ENCODE data around the gene NUP210. TPM values are rescaled to one million over a fixed set of nuclear protein-coding genes. Genes with fewer than 3 reads are reported as not detected.

NUP210 gene
- total and polyA plus RNA-seq, 2 experiments from 2014 or later = 13.8 to 73.9 TPM

DNA sequence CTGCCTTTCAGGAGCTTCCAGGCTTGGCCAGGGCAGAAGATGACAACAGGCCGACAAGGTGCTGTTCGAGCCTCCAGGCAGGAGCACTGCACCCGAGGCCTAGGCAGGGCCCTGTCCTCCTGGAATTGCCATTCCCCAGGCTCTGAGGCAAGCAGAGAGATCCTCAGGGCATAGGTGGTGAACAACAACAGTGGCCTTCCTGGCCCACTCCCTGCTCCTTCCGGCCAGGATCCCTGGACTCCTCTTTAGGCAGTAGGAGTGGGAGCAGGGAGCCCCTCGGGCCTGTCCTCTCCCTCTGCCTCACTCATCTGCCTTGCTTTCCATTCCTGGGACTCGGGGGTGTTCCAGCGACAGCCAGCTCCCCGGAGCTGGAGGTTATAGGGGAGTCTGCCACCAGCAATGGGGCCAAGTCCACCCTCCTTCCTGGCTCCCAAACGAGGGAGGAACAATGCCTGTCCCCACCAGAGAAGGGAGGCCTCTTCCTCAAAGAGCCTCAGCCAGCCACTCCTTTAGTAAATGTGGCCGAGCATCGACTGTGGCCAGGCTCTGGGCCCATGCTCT, 135.0 kb downstream of the NUP210 start:
- Mint-ChIP-seq H3K4me3 (no peak overlapping the region), H3K4me1 (peaks cover 14% of the 10 kb centered on the region), H3K27me3 (ENCODE audit: insufficient read depth, low read depth, poor library complexity) (peaks cover 30% of the 10 kb centered on the region)

More for the DNA sequence above, 135.0 kb downstream of the NUP210 start:
- Histone ChIP-seq H3K4me2 (no peak overlapping the region), H3K36me3 (ENCODE audit: insufficient read depth) (no peaks in the 10 kb centered on the region), H3K27ac (ENCODE audit: low read depth) (no peak overlapping the region), H3F3A (replicated peaks; ENCODE audit: low read depth) (no peaks in the 10 kb centered on the region), H3K9me2 (ENCODE audit: insufficient read depth) (no peaks in the 10 kb centered on the region), H3K27me3 (ENCODE audit: insufficient read depth) (peaks cover 29% of the 10 kb centered on the region), H2AFZ (no peak overlapping the region), H3K79me2 (replicated peaks; ENCODE audit: insufficient read depth) (no peaks in the 10 kb centered on the region), H4K20me1 (replicated peaks; ENCODE audit: insufficient read depth) (no peaks in the 10 kb centered on the region), H3K4me1 (ENCODE audit: insufficient read depth) (peaks cover 5% of the 10 kb centered on the region), H3K4me3 (no peak overlapping the region)
- DNase-seq (ENCODE audit: low spot score) = no peak
- Mint-ChIP-seq H3K36me3 (ENCODE audit: low read depth) (peaks cover 13% of the 10 kb centered on the region), H3K9me3 (peaks cover 20% of the 10 kb centered on the region), H3K27ac (no peak overlapping the region)
- ATAC-seq = no peak
- no peak for TF ChIP-seq EZH2phosphoT487 (IDR thresholded peaks at IDR 0.05; ENCODE audit: unreplicated experiment)
- TF ChIP-seq NANOG (IDR thresholded peaks at IDR 0.05; ENCODE audit: borderline replicate concordance) = no peak
- no peak for TF ChIP-seq EZH2 (IDR thresholded peaks at IDR 0.05; ENCODE audit: low read depth, unreplicated experiment)
- no peak for TF ChIP-seq JUNB (IDR thresholded peaks at IDR 0.05; ENCODE audit: unreplicated experiment)
- TF ChIP-seq ZNF331 (CRISPR knock-in tag; IDR thresholded peaks at IDR 0.05; ENCODE audit: low read depth) = no peak
- TF ChIP-seq CREB1 (CRISPR knock-in tag; IDR thresholded peaks at IDR 0.05; ENCODE audit: low read depth) = no peak
- TF ChIP-seq, protein P1, sequence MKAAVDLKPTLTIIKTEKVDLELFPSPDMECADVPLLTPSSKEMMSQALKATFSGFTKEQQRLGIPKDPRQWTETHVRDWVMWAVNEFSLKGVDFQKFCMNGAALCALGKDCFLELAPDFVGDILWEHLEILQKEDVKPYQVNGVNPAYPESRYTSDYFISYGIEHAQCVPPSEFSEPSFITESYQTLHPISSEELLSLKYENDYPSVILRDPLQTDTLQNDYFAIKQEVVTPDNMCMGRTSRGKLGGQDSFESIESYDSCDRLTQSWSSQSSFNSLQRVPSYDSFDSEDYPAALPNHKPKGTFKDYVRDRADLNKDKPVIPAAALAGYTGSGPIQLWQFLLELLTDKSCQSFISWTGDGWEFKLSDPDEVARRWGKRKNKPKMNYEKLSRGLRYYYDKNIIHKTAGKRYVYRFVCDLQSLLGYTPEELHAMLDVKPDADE (IDR thresholded peaks at IDR 0.05) = no peak
- TF ChIP-seq, protein P2, sequence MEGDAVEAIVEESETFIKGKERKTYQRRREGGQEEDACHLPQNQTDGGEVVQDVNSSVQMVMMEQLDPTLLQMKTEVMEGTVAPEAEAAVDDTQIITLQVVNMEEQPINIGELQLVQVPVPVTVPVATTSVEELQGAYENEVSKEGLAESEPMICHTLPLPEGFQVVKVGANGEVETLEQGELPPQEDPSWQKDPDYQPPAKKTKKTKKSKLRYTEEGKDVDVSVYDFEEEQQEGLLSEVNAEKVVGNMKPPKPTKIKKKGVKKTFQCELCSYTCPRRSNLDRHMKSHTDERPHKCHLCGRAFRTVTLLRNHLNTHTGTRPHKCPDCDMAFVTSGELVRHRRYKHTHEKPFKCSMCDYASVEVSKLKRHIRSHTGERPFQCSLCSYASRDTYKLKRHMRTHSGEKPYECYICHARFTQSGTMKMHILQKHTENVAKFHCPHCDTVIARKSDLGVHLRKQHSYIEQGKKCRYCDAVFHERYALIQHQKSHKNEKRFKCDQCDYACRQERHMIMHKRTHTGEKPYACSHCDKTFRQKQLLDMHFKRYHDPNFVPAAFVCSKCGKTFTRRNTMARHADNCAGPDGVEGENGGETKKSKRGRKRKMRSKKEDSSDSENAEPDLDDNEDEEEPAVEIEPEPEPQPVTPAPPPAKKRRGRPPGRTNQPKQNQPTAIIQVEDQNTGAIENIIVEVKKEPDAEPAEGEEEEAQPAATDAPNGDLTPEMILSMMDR (conservative IDR thresholded peaks at IDR 0.05; ENCODE audit: low read depth in 2 of 2) = no peak
- TF ChIP-seq, protein P3, sequence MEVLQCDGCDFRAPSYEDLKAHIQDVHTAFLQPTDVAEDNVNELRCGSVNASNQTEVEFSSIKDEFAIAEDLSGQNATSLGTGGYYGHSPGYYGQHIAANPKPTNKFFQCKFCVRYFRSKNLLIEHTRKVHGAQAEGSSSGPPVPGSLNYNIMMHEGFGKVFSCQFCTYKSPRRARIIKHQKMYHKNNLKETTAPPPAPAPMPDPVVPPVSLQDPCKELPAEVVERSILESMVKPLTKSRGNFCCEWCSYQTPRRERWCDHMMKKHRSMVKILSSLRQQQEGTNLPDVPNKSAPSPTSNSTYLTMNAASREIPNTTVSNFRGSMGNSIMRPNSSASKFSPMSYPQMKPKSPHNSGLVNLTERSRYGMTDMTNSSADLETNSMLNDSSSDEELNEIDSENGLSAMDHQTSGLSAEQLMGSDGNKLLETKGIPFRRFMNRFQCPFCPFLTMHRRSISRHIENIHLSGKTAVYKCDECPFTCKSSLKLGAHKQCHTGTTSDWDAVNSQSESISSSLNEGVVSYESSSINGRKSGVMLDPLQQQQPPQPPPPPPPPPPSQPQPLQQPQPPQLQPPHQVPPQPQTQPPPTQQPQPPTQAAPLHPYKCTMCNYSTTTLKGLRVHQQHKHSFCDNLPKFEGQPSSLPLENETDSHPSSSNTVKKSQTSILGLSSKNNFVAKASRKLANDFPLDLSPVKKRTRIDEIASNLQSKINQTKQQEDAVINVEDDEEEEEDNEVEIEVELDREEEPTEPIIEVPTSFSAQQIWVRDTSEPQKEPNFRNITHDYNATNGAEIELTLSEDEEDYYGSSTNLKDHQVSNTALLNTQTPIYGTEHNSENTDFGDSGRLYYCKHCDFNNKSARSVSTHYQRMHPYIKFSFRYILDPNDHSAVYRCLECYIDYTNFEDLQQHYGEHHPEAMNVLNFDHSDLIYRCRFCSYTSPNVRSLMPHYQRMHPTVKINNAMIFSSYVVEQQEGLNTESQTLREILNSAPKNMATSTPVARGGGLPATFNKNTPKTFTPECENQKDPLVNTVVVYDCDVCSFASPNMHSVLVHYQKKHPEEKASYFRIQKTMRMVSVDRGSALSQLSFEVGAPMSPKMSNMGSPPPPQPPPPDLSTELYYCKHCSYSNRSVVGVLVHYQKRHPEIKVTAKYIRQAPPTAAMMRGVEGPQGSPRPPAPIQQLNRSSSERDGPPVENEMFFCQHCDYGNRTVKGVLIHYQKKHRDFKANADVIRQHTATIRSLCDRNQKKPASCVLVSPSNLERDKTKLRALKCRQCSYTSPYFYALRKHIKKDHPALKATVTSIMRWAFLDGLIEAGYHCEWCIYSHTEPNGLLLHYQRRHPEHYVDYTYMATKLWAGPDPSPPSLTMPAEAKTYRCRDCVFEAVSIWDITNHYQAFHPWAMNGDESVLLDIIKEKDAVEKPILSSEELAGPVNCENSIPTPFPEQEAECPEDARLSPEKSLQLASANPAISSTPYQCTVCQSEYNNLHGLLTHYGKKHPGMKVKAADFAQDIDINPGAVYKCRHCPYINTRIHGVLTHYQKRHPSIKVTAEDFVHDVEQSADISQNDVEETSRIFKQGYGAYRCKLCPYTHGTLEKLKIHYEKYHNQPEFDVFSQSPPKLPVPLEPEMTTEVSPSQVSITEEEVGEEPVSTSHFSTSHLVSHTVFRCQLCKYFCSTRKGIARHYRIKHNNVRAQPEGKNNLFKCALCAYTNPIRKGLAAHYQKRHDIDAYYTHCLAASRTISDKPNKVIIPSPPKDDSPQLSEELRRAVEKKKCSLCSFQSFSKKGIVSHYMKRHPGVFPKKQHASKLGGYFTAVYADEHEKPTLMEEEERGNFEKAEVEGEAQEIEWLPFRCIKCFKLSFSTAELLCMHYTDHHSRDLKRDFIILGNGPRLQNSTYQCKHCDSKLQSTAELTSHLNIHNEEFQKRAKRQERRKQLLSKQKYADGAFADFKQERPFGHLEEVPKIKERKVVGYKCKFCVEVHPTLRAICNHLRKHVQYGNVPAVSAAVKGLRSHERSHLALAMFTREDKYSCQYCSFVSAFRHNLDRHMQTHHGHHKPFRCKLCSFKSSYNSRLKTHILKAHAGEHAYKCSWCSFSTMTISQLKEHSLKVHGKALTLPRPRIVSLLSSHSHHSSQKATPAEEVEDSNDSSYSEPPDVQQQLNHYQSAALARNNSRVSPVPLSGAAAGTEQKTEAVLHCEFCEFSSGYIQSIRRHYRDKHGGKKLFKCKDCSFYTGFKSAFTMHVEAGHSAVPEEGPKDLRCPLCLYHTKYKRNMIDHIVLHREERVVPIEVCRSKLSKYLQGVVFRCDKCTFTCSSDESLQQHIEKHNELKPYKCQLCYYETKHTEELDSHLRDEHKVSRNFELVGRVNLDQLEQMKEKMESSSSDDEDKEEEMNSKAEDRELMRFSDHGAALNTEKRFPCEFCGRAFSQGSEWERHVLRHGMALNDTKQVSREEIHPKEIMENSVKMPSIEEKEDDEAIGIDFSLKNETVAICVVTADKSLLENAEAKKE (CRISPR knock-in tag; IDR thresholded peaks at IDR 0.05) = no peak

All from GM23338 (cell line).